Measurements from ENCODE around the gene CEP20.
"Not testable (repeated sequence)": the region's sequence is repeated elsewhere in the genome, so short reads cannot be mapped to it uniquely, and the experiment has no call there.

Gene CEP20

GRCh38 chr16:15856901-15857698 is 31.3 kb downstream of the CEP20 start, which contains the start of gene MYH11:
Gene MYH11, minus strand, starts transcription at chr16:15857028. Its CDS starts 18,776 bp downstream, at chr16:15838252.
- DNase-seq = no peak

GRCh38 chr16:15856182-15856581 is 32.2 kb downstream of the CEP20 start:
- DNase-seq = no peak

GRCh38 chr16:15855704-15856003 is 32.7 kb downstream of the CEP20 start:
- no peak for DNase-seq

- no peak for DNase-seq
These were observed 33.3 kb downstream of the CEP20 start for GRCh38 chr16:15854906-15855703.

- no peak for DNase-seq
These were observed 34.3 kb downstream of the CEP20 start for GRCh38 chr16:15854061-15854460.

- no peak for DNase-seq
These were observed 35.4 kb downstream of the CEP20 start for GRCh38 chr16:15853021-15853420.

GRCh38 chr16:15850555-15850954 is 37.8 kb downstream of the CEP20 start:
- DNase-seq = not testable (repeated sequence)

- no peak for DNase-seq
These were observed 39.0 kb downstream of the CEP20 start for GRCh38 chr16:15849209-15849981.

- DNase-seq = no peak
These were observed 40.7 kb downstream of the CEP20 start for GRCh38 chr16:15847611-15848175.

- no peak for DNase-seq
These were observed 41.9 kb downstream of the CEP20 start for GRCh38 chr16:15846510-15846909.

GRCh38 chr16:15843635-15844279 is 44.6 kb downstream of the CEP20 start:
- no peak for DNase-seq

- DNase-seq = not testable (repeated sequence)
These were observed 49.2 kb downstream of the CEP20 start for GRCh38 chr16:15839204-15839603.

- no peak for DNase-seq
These were observed 50.6 kb downstream of the CEP20 start for GRCh38 chr16:15837761-15838160.

- DNase-seq = no peak
These were observed 51.3 kb downstream of the CEP20 start for GRCh38 chr16:15836965-15837611.

GRCh38 chr16:15836074-15836473 is 52.3 kb downstream of the CEP20 start:
- DNase-seq = no peak

- DNase-seq = no peak
These were observed 53.1 kb downstream of the CEP20 start for GRCh38 chr16:15835136-15835878.

- DNase-seq = no peak
These were observed 53.9 kb downstream of the CEP20 start for GRCh38 chr16:15834502-15834901.

GRCh38 chr16:15833541-15833940 is 54.9 kb downstream of the CEP20 start:
- no peak for DNase-seq

GRCh38 chr16:15832241-15832640 is 56.2 kb downstream of the CEP20 start:
- DNase-seq = no peak

- no peak for DNase-seq
These were observed 57.5 kb downstream of the CEP20 start for GRCh38 chr16:15830832-15831451.

GRCh38 chr16:15829460-15829859 is 58.9 kb downstream of the CEP20 start:
- DNase-seq = no peak

All from NCI-H1048 (cell line).